ENCODE measurements around the gene NAGPA. TPM values are rescaled to one million over a fixed set of nuclear protein-coding genes. Genes with fewer than 3 reads are reported as not detected.

NAGPA gene
- total RNA-seq, 2 donors from 2014 or later, result 22.7 to 22.9 TPM

- no peak for ATAC-seq
- intact Hi-C loops (cut with DNase I, micrococcal nuclease), result no loop called here
- DNase-seq, result no peak
Measured at GRCh38 chr16:5035909-5036227, 2.1 kb upstream of the NAGPA start.

- ATAC-seq (no peak), DNase-seq (no peak)
- intact Hi-C loops (cut with DNase I, micrococcal nuclease), result no loop called here
Measured at GRCh38 chr16:5034167-5034523, 410 bp upstream of the NAGPA start.

- intact Hi-C loops (cut with DNase I, micrococcal nuclease), result no loop called here
- peak in 1 of 2 donors; percentile 35 for DNase-seq
- peak; percentile 60 for ATAC-seq
Measured at GRCh38 chr16:5032748-5033167, 977 bp downstream of the NAGPA start.

GRCh38 chr16:5031601-5032000, 2.1 kb downstream of the NAGPA start:
- DNase-seq (no peak), ATAC-seq (no peak)
- intact Hi-C loops (cut with DNase I, micrococcal nuclease), result no loop called here

GRCh38 chr16:5030251-5030870, 3.4 kb downstream of the NAGPA start:
- intact Hi-C loops (cut with DNase I, micrococcal nuclease), result no loop called here
- no peak for DNase-seq
- no peak for ATAC-seq

GRCh38 chr16:5028950-5029475, 4.7 kb downstream of the NAGPA start:
- intact Hi-C loops (cut with DNase I, micrococcal nuclease), result no loop called here
- DNase-seq (no peak), ATAC-seq (no peak)

- intact Hi-C loops (cut with DNase I, micrococcal nuclease), result no loop called here
- ATAC-seq, result no peak
- no peak for DNase-seq
Measured at GRCh38 chr16:5027575-5028235, 6.0 kb downstream of the NAGPA start.

- DNase-seq (no peak), ATAC-seq (no peak)
- intact Hi-C loops (cut with DNase I, micrococcal nuclease), result no loop called here
Measured at GRCh38 chr16:5027086-5027485, 6.6 kb downstream of the NAGPA start.

- DNase-seq (no peak), ATAC-seq (no peak)
- intact Hi-C loops (cut with DNase I, micrococcal nuclease), result no loop called here
Measured at GRCh38 chr16:5026664-5027063, 7.1 kb downstream of the NAGPA start.

GRCh38 chr16:5025171-5025632, 8.5 kb downstream of the NAGPA start:
- DNase-seq (peak in 1 of 2 donors; percentile 69), ATAC-seq (peak; percentile 54)
- intact Hi-C loops (cut with DNase I, micrococcal nuclease), result no loop called here

- ATAC-seq (peak; percentile 93), DNase-seq (peak; percentile 26 to 64)
- intact Hi-C loops (cut with DNase I, micrococcal nuclease), result no loop called here
Measured at GRCh38 chr16:5024632-5025031, 9.1 kb downstream of the NAGPA start.

- no peak for ATAC-seq
- intact Hi-C loops (cut with DNase I, micrococcal nuclease), result no loop called here
- no peak for DNase-seq
Measured at GRCh38 chr16:5022521-5022920, 11.2 kb downstream of the NAGPA start.

GRCh38 chr16:5020551-5020950, 13.2 kb downstream of the NAGPA start:
- ATAC-seq (no peak), DNase-seq (no peak)
- intact Hi-C loops (cut with DNase I, micrococcal nuclease), result no loop called here

- no peak for DNase-seq
- intact Hi-C loops (cut with DNase I, micrococcal nuclease), result no loop called here
- ATAC-seq, result no peak
Measured at GRCh38 chr16:5019775-5020174, 14.0 kb downstream of the NAGPA start.

- ATAC-seq, result no peak
- intact Hi-C loops (cut with DNase I, micrococcal nuclease), result no loop called here
Measured at GRCh38 chr16:5018793-5019192, 14.9 kb downstream of the NAGPA start.

GRCh38 chr16:5017678-5017969, 16.1 kb downstream of the NAGPA start:
- intact Hi-C loops (cut with DNase I, micrococcal nuclease), result no loop called here
- ATAC-seq, result no peak
- DNase-seq, result no peak

More at GRCh38 chr16:5018793-5019192, 14.9 kb downstream of the NAGPA start:
- DNase-seq, result no peak

- DNase-seq (no peak), ATAC-seq (no peak)
- intact Hi-C loops (cut with DNase I, micrococcal nuclease), result no loop called here
Measured at GRCh38 chr16:5016967-5017677, 16.6 kb downstream of the NAGPA start.

GRCh38 chr16:5015887-5016286, 17.8 kb downstream of the NAGPA start:
- no peak for ATAC-seq
- DNase-seq, result no peak
- intact Hi-C loops (cut with DNase I, micrococcal nuclease), result no loop called here

GRCh38 chr16:5015351-5015750, 18.4 kb downstream of the NAGPA start:
- intact Hi-C loops (cut with DNase I, micrococcal nuclease), result no loop called here
- ATAC-seq, result no peak
- DNase-seq, result no peak

- intact Hi-C loops (cut with DNase I, micrococcal nuclease), result no loop called here
- no peak for ATAC-seq
- no peak for DNase-seq
Measured at GRCh38 chr16:5012887-5013286, 20.8 kb downstream of the NAGPA start.
